ENCODE measurements around the gene KIF18A. TPM values are rescaled to one million over a fixed set of nuclear protein-coding genes. Genes with fewer than 3 reads are reported as not detected.

KIF18A gene
- total and polyA plus RNA-seq, 9 of the 15 experiments (the other 6 are each of a cell fraction or from before 2014, with no cell fraction given), result 15.1 to 36.1 (median 24.3) TPM

DNA sequence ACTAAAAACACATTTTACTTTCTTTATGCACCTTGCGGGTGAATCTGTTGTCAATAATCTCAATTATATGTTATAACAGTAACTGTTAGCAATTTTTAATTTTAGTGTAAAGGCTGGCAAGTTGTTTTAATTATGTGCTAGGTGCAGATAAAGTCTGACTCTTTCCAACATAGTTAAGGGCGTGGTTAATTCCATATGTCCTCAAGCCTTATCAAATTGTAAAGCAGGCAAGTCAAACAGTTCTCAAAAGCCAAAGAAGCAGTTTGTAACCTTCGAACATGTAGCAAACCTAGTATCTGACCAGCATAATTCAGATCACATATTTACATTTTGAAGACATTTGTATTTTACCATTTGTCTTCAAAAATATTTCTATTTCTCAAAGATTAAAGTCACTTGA, 29.4 kb upstream of the KIF18A start:
- Histone ChIP-seq H3K9me3 (replicated peaks; ENCODE audit: control insufficient read depth, insufficient read depth, low read depth, low read length) (peaks cover 3% of the 10 kb centered on the region; the same call in 1 of the 2 replicates), H2AFZ (ENCODE audit: low read depth, low read length) (no peak overlapping the region), H3K4me3 (no peak overlapping the region), H3K9ac (ENCODE audit: insufficient read depth in 1 of 2, low read depth in 2 of 2, low read length in 2 of 2) (no peak overlapping the region), H3K27ac (ENCODE audit: extremely low read depth, low read depth, low read length) (no peak overlapping the region), H3K36me3 (ENCODE audit: control insufficient read depth, insufficient read depth, low read length) (peaks cover 6% of the 10 kb centered on the region), H3K27me3 (ENCODE audit: control insufficient read depth in 2 of 2, insufficient read depth in 2 of 2, low read length in 2 of 2) (no peaks in the 10 kb centered on the region), H3K79me2 (ENCODE audit: control insufficient read depth, insufficient read depth, low read length) (no peaks in the 10 kb centered on the region), H3K9me1 (ENCODE audit: control insufficient read depth, insufficient read depth, low read length) (no peaks in the 10 kb centered on the region), H3K4me1 (replicated peaks in 1 of 2; ENCODE audit: control insufficient read depth in 2 of 2, insufficient read depth in 2 of 2, low read length in 2 of 2) (no peaks in the 10 kb centered on the region), H4K20me1 (replicated peaks; ENCODE audit: control insufficient read depth, insufficient read depth, low read length) (no peaks in the 10 kb centered on the region), H3K4me2 (ENCODE audit: insufficient read depth, low read length) (no peak overlapping the region)
- DNase-seq (ENCODE audit: extremely low read depth in 1 of 4, low spot score in 3 of 4), result no peak
- POLR2A ChIA-PET, result interaction anchor here (0.6 kb wide), 1 partner anchor 424 kb away, joined by 4 read pairs; no protein-coding TSS in a partner anchor
- FAIRE-seq, result no peak
- CTCF ChIA-PET (ENCODE audit: low intra/inter-chr PET ratio), result interaction anchor here (0.7 kb wide), 1 partner anchor 12 kb away, joined by 4 read pairs; no protein-coding TSS in a partner anchor
- no peak for TF ChIP-seq PML (IDR thresholded peaks at IDR 0.05; ENCODE audit: low read length)
- TF ChIP-seq YBX1 (IDR thresholded peaks at IDR 0.05), result no peak
- no peak for TF ChIP-seq ATF4 (CRISPR knock-in tag; IDR thresholded peaks at IDR 0.05)
- TF ChIP-seq, protein P1, sequence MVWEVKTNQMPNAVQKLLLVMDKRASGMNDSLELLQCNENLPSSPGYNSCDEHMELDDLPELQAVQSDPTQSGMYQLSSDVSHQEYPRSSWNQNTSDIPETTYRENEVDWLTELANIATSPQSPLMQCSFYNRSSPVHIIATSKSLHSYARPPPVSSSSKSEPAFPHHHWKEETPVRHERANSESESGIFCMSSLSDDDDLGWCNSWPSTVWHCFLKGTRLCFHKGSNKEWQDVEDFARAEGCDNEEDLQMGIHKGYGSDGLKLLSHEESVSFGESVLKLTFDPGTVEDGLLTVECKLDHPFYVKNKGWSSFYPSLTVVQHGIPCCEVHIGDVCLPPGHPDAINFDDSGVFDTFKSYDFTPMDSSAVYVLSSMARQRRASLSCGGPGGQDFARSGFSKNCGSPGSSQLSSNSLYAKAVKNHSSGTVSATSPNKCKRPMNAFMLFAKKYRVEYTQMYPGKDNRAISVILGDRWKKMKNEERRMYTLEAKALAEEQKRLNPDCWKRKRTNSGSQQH (CRISPR knock-in tag; IDR thresholded peaks at IDR 0.05), result no peak
- TF ChIP-seq, protein P2, sequence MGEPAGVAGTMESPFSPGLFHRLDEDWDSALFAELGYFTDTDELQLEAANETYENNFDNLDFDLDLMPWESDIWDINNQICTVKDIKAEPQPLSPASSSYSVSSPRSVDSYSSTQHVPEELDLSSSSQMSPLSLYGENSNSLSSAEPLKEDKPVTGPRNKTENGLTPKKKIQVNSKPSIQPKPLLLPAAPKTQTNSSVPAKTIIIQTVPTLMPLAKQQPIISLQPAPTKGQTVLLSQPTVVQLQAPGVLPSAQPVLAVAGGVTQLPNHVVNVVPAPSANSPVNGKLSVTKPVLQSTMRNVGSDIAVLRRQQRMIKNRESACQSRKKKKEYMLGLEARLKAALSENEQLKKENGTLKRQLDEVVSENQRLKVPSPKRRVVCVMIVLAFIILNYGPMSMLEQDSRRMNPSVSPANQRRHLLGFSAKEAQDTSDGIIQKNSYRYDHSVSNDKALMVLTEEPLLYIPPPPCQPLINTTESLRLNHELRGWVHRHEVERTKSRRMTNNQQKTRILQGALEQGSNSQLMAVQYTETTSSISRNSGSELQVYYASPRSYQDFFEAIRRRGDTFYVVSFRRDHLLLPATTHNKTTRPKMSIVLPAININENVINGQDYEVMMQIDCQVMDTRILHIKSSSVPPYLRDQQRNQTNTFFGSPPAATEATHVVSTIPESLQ (CRISPR knock-in tag; IDR thresholded peaks at IDR 0.05), result no peak
- no peak for TF ChIP-seq JUND (IDR thresholded peaks at IDR 0.05; ENCODE audit: borderline replicate concordance, low read depth, low read length)
- no peak for TF ChIP-seq JUND (tag; IDR thresholded peaks at IDR 0.05; ENCODE audit: borderline replicate concordance, low read depth, low read length)
- TF ChIP-seq ZNF12 (CRISPR knock-in tag; IDR thresholded peaks at IDR 0.05), result no peak
- TF ChIP-seq SPI1 (IDR thresholded peaks at IDR 0.05; ENCODE audit: borderline replicate concordance, low read depth, low read length), result no peak
- no peak for TF ChIP-seq STAT5A (IDR thresholded peaks at IDR 0.05; ENCODE audit: borderline replicate concordance, low read length)
- TF ChIP-seq, protein P3, sequence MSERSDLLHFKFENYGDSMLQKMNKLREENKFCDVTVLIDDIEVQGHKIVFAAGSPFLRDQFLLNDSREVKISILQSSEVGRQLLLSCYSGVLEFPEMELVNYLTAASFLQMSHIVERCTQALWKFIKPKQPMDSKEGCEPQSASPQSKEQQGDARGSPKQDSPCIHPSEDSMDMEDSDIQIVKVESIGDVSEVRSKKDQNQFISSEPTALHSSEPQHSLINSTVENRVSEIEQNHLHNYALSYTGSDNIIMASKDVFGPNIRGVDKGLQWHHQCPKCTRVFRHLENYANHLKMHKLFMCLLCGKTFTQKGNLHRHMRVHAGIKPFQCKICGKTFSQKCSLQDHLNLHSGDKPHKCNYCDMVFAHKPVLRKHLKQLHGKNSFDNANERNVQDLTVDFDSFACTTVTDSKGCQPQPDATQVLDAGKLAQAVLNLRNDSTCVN (CRISPR knock-in tag; IDR thresholded peaks at IDR 0.05), result no peak
- TF ChIP-seq RBM14 (IDR thresholded peaks at IDR 0.05; ENCODE audit: borderline replicate concordance, insufficient read depth, low read depth, low read length), result no peak
- no peak for TF ChIP-seq PTBP1 (IDR thresholded peaks at IDR 0.05; ENCODE audit: low read depth, low read length)
- no peak for TF ChIP-seq ZFP30 (CRISPR knock-in tag; IDR thresholded peaks at IDR 0.05; ENCODE audit: borderline replicate concordance)
- intact Hi-C loops (cut with micrococcal nuclease), result no loop called here
- no peak for ATAC-seq
- in situ Hi-C loops (cut with MboI), result no loop called here
- BruUV-seq (replicated peaks), result no TSS peak
- WGBS (ENCODE audit: insufficient coverage, low coverage, missing lambda C conversion rate), result 81% methylated on average over 3 of the region's 3 CpGs

Measured in K562 (cell line).